Fibroblast of pulmonary artery (primary cell): Measurements from ENCODE around the gene GPR176.
A peak's percentile ranks its signal among the peaks of the same experiment; 100 is the strongest.

Source experiments
- DNase-seq: peaks from one replicate; pipeline ENCODE4 v3.0.0-alpha.2; 2010; ENCODE audit warnings: low read depth
- H3K4me3 ChIP-seq: replicated peaks from 2 replicates; pipeline ENCODE4 v1.5.1; 2011; ENCODE audit warnings: low read depth, mild to moderate bottlenecking, control low read depth, low read length, moderate library complexity
- TF ChIP-seq, protein P1 (sequence below): IDR thresholded peaks from 2 replicates; pipeline ENCODE4 v1.5.1; 2011; ENCODE audit warnings: mild to moderate bottlenecking, control low read depth, low read length, inconsistent platforms; ENCODE audit errors: missing control alignments

GPR176 gene

DNA sequence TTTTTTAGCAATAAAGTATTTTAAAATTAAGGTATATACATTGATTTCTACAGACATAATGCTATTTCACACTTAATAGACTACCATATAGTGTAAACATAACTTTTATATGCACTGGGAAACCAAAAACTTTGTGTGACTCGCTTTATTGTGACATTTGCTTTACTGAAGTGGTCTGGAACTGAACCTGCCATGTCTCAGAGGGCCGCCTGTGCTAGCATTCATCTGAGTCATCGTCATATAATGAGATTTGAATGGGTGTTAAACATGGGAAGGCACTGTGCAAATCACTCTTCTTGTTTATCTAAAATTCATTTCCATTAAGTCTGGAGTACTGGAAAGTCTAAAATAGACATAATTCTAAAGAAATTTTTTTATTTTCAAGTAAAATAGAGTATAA lies 26.8 kb upstream of the GPR176 start:
- peak; percentile 19 for DNase-seq
- no peak overlapping the region for H3K4me3 ChIP-seq
- TF ChIP-seq, protein P1, sequence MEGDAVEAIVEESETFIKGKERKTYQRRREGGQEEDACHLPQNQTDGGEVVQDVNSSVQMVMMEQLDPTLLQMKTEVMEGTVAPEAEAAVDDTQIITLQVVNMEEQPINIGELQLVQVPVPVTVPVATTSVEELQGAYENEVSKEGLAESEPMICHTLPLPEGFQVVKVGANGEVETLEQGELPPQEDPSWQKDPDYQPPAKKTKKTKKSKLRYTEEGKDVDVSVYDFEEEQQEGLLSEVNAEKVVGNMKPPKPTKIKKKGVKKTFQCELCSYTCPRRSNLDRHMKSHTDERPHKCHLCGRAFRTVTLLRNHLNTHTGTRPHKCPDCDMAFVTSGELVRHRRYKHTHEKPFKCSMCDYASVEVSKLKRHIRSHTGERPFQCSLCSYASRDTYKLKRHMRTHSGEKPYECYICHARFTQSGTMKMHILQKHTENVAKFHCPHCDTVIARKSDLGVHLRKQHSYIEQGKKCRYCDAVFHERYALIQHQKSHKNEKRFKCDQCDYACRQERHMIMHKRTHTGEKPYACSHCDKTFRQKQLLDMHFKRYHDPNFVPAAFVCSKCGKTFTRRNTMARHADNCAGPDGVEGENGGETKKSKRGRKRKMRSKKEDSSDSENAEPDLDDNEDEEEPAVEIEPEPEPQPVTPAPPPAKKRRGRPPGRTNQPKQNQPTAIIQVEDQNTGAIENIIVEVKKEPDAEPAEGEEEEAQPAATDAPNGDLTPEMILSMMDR = no peak

DNA sequence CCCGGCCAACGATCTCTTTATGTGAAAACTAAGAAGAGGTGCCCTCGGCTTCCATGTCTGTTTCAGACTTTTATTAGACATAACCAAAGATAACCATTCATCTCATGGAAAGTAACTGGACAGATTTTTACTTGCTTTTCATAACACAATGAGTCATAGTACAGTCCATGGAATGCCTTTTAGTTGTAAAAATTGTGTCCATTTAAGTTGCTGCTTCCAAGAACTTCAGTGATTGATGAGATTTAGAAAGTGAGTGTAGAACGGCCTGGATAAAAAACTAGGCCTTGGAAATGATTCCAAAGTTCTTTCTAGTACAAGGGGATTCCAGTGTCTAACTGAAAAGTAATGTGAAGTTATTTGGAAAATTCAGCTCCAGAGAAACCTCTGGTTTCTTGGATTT lies 24.7 kb upstream of the GPR176 start:
- no peak overlapping the region for H3K4me3 ChIP-seq
- TF ChIP-seq, protein P1 = no peak
- DNase-seq = peak; percentile 76

DNA sequence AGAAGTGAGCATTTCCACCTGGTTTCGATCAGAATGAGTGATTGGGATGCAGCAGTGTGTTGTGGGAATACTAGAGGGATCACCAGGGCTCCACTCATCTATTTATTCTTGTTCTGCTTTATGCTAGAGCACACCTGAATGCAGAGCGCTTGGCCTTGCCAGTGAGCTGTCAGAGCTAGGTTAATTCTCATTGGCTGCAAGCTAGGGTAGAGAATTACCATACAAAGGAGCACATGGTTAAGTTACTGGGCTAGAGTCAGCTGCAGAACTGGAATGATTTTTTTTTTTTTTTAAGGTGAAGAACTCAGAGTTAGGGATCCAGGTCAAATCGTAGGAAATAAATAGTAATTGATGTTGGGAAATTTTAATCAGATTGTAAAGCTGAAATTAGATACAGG lies 22.7 kb upstream of the GPR176 start:
- DNase-seq = no peak
- TF ChIP-seq, protein P1 = no peak
- no peak overlapping the region for H3K4me3 ChIP-seq

DNA sequence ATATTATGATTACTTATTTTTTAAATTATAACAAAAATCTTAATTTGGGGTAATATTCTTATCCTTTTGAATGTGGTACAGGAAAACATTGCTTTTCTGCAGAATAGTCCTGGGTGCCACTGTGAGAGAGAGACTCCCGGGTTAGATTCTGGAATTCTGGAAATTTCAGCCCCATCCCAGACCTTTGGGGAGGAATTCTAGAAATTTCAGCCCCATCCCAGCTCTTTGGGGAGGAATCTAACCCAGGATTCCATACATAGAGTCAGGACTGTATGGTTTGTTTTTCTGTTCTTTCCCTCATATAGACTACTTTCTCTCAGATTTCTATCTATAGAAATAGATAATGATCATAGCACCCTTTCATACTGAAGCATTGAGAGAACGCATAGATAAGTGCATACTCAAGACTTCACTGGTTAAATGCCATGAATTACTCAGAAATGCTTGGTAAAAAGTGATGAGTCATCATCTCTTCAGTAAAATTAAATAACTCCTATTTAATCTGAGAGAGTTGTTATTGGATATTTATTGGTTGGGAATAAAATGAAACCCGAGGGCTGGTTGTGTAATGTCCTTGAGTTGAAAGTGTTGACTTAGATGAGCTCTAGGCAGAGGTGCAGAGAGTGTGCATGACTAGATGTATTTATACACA lies 22.2 kb upstream of the GPR176 start:
- DNase-seq = peak; percentile 60
- TF ChIP-seq, protein P1 = no peak

DNA sequence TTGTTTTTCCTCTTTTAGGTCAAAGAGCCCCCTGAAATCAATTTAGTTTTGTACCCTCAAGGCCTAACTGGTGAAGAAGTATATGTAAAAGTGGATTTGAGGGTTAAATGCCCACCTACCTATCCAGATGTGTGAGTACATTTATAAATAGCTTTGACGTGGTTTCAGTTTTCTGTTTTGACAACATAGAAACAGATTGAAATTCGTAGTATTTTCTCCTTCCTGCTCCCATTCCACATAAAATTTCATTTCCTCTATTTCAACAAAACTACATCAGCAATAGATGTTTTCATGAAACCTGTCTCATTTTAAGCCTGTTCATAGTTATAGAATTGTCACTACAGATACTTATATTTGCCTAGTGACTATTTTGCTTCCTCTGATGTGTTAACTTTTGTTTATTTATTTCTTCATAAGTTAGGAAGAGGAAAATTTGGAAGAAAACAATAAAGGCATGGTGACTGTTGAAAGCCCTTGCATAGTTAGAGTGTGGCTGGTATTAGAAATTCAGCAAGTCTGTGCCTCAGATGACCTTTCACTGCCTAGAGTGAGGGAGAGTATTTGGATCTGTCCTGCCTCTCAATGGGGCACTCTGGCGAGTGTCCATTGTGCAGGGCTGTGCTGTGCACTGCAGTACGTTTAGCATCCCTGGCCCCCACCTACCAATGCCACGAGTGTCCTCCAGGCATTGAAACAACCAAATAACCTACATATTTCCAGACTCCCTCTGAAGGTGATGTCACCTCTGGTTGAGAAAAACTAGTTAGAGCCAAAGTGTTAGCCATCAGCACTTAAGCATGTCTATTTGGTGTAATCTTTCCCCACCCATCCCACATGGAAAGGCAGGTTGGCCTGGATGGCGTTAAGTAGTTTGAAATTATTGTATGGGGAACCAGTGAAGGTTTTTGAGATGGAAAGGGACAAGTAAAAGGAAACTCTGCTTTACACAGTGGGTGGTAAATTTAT lies 19.7 kb upstream of the GPR176 start:
- DNase-seq = no peak
- no peak overlapping the region for H3K4me3 ChIP-seq
- TF ChIP-seq, protein P1 = no peak

More for the DNA sequence above, 22.2 kb upstream of the GPR176 start:
- no peak overlapping the region for H3K4me3 ChIP-seq

DNA sequence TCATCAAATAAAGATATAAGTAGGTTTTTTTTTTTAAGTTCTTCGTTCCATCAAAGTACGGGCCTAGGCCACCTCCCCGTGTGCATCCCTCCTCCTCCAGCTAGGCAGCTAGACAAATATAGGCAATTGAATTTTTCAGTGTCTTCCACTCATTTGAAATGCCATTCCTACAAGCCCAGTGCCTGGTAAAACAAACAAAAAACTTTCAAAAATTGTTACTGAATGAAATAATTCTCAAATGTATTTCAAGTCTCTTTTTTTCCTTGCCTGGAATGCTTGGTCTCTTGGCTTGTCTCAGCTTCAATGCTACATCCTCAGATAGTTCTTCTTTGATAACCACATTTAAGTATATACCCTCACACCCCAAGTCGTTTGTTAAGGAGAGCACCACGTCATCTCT lies 17.6 kb upstream of the GPR176 start:
- no peak for DNase-seq
- H3K4me3 ChIP-seq = no peak overlapping the region
- TF ChIP-seq, protein P1 = no peak
